Measurements from ENCODE around the gene CATSPERD.

DNA sequence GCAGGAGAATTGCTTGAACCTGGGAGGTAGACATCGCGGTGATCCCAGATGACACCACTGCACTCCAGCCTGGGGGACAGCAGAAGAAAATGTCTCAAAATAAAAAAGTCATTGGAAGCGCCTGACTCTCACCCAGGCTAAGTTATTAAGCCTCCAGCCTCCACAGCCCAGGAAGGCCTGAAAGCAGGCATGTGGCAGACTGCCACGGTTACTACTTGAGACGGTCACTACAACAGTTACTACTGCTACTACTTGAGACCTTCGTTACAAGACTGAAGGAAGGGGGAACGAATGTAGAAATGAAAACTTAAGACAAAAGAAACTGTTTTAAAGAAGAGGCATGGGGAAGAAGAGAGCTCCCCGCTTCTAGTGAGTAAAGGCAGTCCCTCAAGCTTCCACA, 54.5 kb downstream of the CATSPERD start:
- TF ChIP-seq CTCF (IDR thresholded peaks at IDR 0.05) = no peak
- TF ChIP-seq POLR2A (IDR thresholded peaks at IDR 0.05) = no peak
- TF ChIP-seq POLR2AphosphoS5 (IDR thresholded peaks at IDR 0.05) = no peak
- no peak for TF ChIP-seq EP300 (IDR thresholded peaks at IDR 0.05)
